ENCODE measurements around the gene CNOT1.
"Not testable (repeated sequence)": the region's sequence is repeated elsewhere in the genome, so short reads cannot be mapped to it uniquely, and the experiment has no call there.

CNOT1 gene

GRCh38 chr16:58579587-58579986 lies 50.0 kb downstream of the CNOT1 start:
- no peak for DNase-seq

- DNase-seq = no peak
These were observed 51.0 kb downstream of the CNOT1 start for GRCh38 chr16:58578642-58579041.

- no peak for DNase-seq
These were observed 52.5 kb downstream of the CNOT1 start for GRCh38 chr16:58577141-58577540.

GRCh38 chr16:58574895-58575294 lies 54.7 kb downstream of the CNOT1 start:
- no peak for DNase-seq

GRCh38 chr16:58565697-58566096 lies 63.9 kb downstream of the CNOT1 start:
- DNase-seq = not testable (repeated sequence)

GRCh38 chr16:58563775-58564174 lies 65.9 kb downstream of the CNOT1 start:
- no peak for DNase-seq

GRCh38 chr16:58563235-58563634 lies 66.4 kb downstream of the CNOT1 start:
- no peak for DNase-seq

- no peak for DNase-seq
These were observed 72.9 kb downstream of the CNOT1 start for GRCh38 chr16:58556678-58557077.

GRCh38 chr16:58551496-58551895 lies 78.1 kb downstream of the CNOT1 start:
- DNase-seq = no peak

GRCh38 chr16:58548378-58548777 lies 81.2 kb downstream of the CNOT1 start:
- no peak for DNase-seq

GRCh38 chr16:58543685-58544084 lies 85.9 kb downstream of the CNOT1 start:
- DNase-seq = no peak

GRCh38 chr16:58542291-58542690 lies 87.3 kb downstream of the CNOT1 start:
- peak; percentile 35 for DNase-seq

GRCh38 chr16:58541711-58542110 lies 87.9 kb downstream of the CNOT1 start:
- DNase-seq = no peak

GRCh38 chr16:58537124-58537906 lies 92.3 kb downstream of the CNOT1 start:
- no peak for DNase-seq

- DNase-seq = no peak
These were observed 93.3 kb downstream of the CNOT1 start for GRCh38 chr16:58536278-58536677.

- no peak for DNase-seq
These were observed 94.5 kb downstream of the CNOT1 start for GRCh38 chr16:58535100-58535499.

- DNase-seq = no peak
These were observed 95.7 kb downstream of the CNOT1 start for GRCh38 chr16:58533751-58534470.

GRCh38 chr16:58532414-58532813 lies 97.2 kb downstream of the CNOT1 start:
- DNase-seq = no peak

- no peak for DNase-seq
These were observed 99.4 kb downstream of the CNOT1 start for GRCh38 chr16:58530179-58530578.

- no peak for DNase-seq
These were observed 109.9 kb downstream of the CNOT1 start for GRCh38 chr16:58519707-58520106.

GRCh38 chr16:58518980-58519368 lies 110.7 kb downstream of the CNOT1 start:
- DNase-seq = no peak

GRCh38 chr16:58518083-58518979 lies 111.3 kb downstream of the CNOT1 start:
- DNase-seq = no peak

- DNase-seq = no peak
These were observed 112.9 kb downstream of the CNOT1 start for GRCh38 chr16:58516768-58517107.
